Subcutaneous abdominal adipose tissue (tissue), 5 donors: ENCODE results near the gene MED27.

ENCODE experiments used
- H3K27ac ChIP-seq: one replicate; pipeline ENCODE4 v1.7.0; 2013; ENCODE audit warnings: low read depth, mild to moderate bottlenecking, inconsistent platforms, low read length, moderate library complexity
- H3K27me3 ChIP-seq, 5 donors: one replicate each; pipeline ENCODE4 v1.7.0; 2013; ENCODE audit warnings: low read length in 5 of 5, inconsistent platforms in 1 of 5; ENCODE audit not compliant: control insufficient read depth in 5 of 5, insufficient read depth in 4 of 5
- H3K36me3 ChIP-seq, 5 donors: one replicate each; pipeline ENCODE4 v1.7.0; 2013; ENCODE audit warnings: low read length in 5 of 5; ENCODE audit not compliant: control insufficient read depth in 5 of 5, insufficient read depth in 5 of 5
- H3K4me1 ChIP-seq, 5 donors: one replicate each; pipeline ENCODE4 v1.7.0; 2013; ENCODE audit warnings: low read length in 5 of 5, mild to moderate bottlenecking in 3 of 5, moderate library complexity in 1 of 5; ENCODE audit not compliant: control insufficient read depth in 5 of 5, insufficient read depth in 5 of 5
- H3K4me3 ChIP-seq, 5 donors: one replicate each; pipeline ENCODE4 v1.7.0; 2013; ENCODE audit warnings: low read length in 5 of 5, low read depth in 1 of 5
- H3K9ac ChIP-seq, 5 donors: one replicate each; pipeline ENCODE4 v1.7.0; 2013; ENCODE audit warnings: low read length in 5 of 5, mild to moderate bottlenecking in 4 of 5, moderate library complexity in 3 of 5
- H3K9me3 ChIP-seq, 5 donors: one replicate each; pipeline ENCODE4 v1.7.0; 2013; ENCODE audit warnings: low read length in 5 of 5; ENCODE audit not compliant: control insufficient read depth in 5 of 5
- donor health status: healthy.
- donor health status: healthy.
- donor health status: healthy.
- donor health status: healthy.
- donor health status: healthy.

The MED27 gene

GRCh38 chr9:131980267-131981016, 99.2 kb downstream of the MED27 start:
- no peaks in the 10 kb centered on the region for H3K27me3 ChIP-seq
- H3K36me3 ChIP-seq = no peaks in the 10 kb centered on the region
- no peak overlapping the region for H3K27ac ChIP-seq
- no peak overlapping the region for H3K9ac ChIP-seq
- no peak overlapping the region for H3K4me3 ChIP-seq
- H3K9me3 ChIP-seq = no peaks in the 10 kb centered on the region
- H3K4me1 ChIP-seq = peaks cover 0 to 22% (median 10%) of the 10 kb centered on the region in 5 donors

DNA sequence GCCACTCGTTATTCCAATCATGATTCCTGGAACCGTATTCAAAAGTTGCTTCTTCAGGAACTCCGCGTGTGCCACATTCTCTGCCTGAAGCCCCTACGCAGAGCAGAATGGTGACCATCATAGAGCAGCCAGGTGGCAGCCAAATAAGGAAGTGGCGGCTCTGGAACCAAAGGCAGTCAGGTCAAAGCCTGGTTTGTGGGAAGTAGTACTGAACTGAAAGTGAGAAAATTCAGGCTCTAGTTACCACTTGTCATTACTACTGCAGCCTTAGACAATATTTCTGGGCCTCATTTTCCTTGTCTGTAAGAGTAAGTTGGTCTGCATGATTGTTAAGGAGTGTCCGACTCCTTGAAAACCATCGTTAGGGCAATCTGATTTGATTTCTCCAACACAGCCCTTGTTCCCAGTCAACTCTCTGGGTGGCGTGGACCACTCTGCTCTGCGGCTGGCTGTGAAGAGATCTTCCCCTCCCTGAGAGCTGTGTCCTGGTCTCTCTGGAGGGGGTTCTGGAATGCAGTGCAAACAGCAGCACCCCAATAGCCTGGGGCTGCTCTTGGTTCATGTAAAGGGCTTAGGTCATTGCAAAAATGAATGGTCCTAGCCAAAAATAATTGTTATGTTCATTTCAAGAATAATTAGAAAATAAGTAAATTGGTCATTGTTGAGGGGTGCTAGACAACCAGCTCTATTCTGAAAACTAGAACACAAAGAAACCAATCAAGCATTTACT, 102.4 kb downstream of the MED27 start:
- H3K4me1 ChIP-seq = peaks cover 0 to 22% (median 10%) of the 10 kb centered on the region in 5 donors
- no peaks in the 10 kb centered on the region for H3K9me3 ChIP-seq
- no peak overlapping the region for H3K4me3 ChIP-seq
- H3K27me3 ChIP-seq = no peaks in the 10 kb centered on the region
- no peak overlapping the region for H3K9ac ChIP-seq
- no peaks in the 10 kb centered on the region for H3K36me3 ChIP-seq
- no peak overlapping the region for H3K27ac ChIP-seq

DNA sequence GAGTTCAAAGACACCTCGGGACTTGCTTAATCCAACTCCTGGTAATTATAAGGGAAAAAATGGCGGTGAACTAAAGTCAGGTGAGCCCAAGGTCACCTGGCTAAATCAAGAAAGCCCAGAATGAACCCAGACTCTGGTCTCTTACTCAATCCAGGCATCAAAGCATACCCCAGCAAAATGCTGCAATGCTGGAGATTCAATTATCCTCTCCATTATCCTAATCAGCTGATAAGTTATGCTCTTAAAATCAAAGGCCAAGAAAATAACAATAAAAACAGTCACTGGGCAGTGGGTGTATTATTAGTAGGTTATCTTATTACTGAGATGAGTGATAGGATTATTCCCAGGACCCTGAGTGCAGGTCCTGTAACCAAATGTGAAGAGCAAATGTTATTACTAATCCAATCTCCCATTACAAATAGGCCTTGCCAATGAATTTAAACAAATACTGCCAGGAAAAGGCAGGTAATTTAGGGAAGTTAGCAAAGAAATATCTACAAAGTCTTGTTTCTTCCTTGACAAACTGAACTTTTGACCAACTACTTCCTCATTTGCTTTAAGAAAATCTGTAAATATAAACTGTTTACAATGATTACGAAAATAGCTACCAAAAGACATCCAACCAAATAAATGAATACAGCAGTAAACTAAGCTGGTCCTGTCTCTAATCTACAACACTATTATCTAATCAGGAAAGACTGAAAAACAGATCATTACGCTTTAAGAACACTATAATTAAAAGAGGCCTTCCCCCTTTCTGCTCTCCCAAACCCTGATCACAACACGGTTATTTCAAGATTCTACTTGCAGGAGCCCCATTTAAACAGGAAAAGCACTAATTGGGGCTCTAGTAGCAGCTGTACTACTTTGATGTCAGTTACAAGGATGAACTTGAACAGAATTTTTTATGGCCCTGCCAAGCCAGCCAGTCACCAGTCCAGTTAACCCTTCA, 103.2 kb downstream of the MED27 start:
- H3K27ac ChIP-seq = no peak overlapping the region

DNA sequence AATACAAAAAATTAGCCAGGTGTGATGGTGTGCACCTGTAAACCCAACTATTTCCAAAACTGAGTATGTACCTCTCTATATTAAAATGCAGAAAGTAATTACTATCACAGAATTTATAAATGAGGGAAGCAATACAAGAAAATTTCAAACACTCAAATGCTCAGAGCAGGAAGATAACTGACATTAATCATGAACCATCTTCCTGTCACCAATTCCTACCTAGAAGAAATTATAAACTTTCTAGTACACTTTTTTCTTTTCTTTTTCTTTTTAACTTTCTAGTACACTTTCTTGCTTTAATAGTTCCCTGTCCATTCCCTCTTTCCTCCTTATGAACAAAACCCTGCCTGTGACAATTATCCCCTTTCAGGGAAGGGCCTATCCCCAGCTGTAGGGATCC, 106.8 kb downstream of the MED27 start:
- Histone ChIP-seq H3K27me3 (no peaks in the 10 kb centered on the region), H3K27ac (no peak overlapping the region), H3K4me3 (no peak overlapping the region), H3K9me3 (no peaks in the 10 kb centered on the region), H3K36me3 (no peaks in the 10 kb centered on the region), H3K4me1 (peaks cover 0 to 10% (median 0%) of the 10 kb centered on the region in 5 donors), H3K9ac (no peak overlapping the region)

More for the DNA sequence above, 103.2 kb downstream of the MED27 start:
- H3K27me3 ChIP-seq = no peaks in the 10 kb centered on the region
- H3K9ac ChIP-seq = no peak overlapping the region
- H3K36me3 ChIP-seq = no peaks in the 10 kb centered on the region
- H3K4me3 ChIP-seq = no peak overlapping the region
- peaks cover 0 to 16% (median 3%) of the 10 kb centered on the region in 5 donors for H3K4me1 ChIP-seq
- H3K9me3 ChIP-seq = no peaks in the 10 kb centered on the region

- H3K27ac ChIP-seq = no peak overlapping the region
These were observed 108.1 kb downstream of the MED27 start for GRCh38 chr9:131971482-131972074.

DNA sequence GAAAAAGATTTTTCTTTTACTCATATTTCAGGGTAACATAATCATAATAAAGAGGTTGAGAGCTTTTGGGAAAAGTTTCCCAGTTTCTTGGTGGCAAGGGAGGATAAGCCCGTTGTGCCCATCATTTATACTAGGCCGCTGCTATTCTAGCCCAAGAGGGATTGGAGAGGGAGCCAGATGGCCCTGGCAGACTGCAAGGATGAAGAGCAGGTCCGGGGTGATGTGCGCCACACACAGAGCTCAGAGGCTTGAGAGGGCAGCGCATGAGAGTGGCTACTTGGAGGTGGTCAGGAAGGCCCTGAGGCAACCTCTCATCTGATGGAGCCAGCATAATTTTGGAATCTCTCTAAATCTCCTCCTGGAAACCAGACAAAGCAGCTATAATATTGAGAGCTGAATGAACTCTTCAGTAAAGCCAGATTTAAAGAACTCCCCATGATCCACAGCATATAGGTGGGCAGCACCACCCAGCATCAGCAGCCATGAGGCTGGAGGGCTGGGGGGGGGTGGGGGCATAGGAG, 110.1 kb downstream of the MED27 start:
- no peaks in the 10 kb centered on the region for H3K9me3 ChIP-seq
- H3K36me3 ChIP-seq = no peaks in the 10 kb centered on the region
- H3K9ac ChIP-seq = no peak overlapping the region
- peaks cover 0 to 5% (median 0%) of the 10 kb centered on the region in 5 donors for H3K4me1 ChIP-seq
- no peak overlapping the region for H3K27ac ChIP-seq
- no peak overlapping the region for H3K4me3 ChIP-seq
- no peaks in the 10 kb centered on the region for H3K27me3 ChIP-seq

More at GRCh38 chr9:131971482-131972074, 108.1 kb downstream of the MED27 start:
- H3K27me3 ChIP-seq = no peaks in the 10 kb centered on the region
- no peak overlapping the region for H3K4me3 ChIP-seq
- peaks cover 0 to 6% (median 0%) of the 10 kb centered on the region in 5 donors for H3K4me1 ChIP-seq
- no peaks in the 10 kb centered on the region for H3K36me3 ChIP-seq
- no peak overlapping the region for H3K9ac ChIP-seq
- no peaks in the 10 kb centered on the region for H3K9me3 ChIP-seq

DNA sequence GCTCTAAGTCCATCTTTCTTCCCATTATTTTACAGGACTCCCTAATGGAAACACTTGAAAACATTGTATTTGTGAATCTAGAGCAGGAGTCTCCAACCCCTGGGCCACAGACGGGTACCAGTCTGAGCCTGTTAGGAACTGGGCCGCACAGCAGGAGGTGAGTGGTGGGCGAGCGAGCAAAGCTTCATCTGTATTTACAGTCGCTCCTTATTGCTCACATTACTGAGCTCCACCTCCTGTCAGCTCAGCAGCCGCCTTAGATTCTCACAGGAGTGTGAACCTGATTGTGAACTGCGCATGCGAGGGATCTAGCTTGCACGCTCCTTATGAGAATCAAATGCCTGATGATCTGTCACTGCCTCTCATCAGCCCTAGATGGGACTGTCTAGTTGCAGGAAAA, 111.0 kb downstream of the MED27 start:
- H3K36me3 ChIP-seq = peaks cover 0 to 5% (median 0%) of the 10 kb centered on the region in 5 donors
- no peak overlapping the region for H3K27ac ChIP-seq
- H3K4me3 ChIP-seq = no peak overlapping the region
- H3K27me3 ChIP-seq = no peaks in the 10 kb centered on the region
- H3K9me3 ChIP-seq = no peaks in the 10 kb centered on the region
- H3K9ac ChIP-seq = no peak overlapping the region
- H3K4me1 ChIP-seq = peaks cover 0 to 5% (median 0%) of the 10 kb centered on the region in 5 donors

- peaks cover 0 to 9% (median 0%) of the 10 kb centered on the region in 5 donors for H3K4me1 ChIP-seq
- H3K36me3 ChIP-seq = peaks cover 0 to 5% (median 0%) of the 10 kb centered on the region in 5 donors
- H3K27ac ChIP-seq = no peak overlapping the region
- H3K27me3 ChIP-seq = no peaks in the 10 kb centered on the region
- no peaks in the 10 kb centered on the region for H3K9me3 ChIP-seq
- no peak overlapping the region for H3K4me3 ChIP-seq
- H3K9ac ChIP-seq = no peak overlapping the region
These were observed 113.8 kb downstream of the MED27 start for GRCh38 chr9:131965841-131966240.

DNA sequence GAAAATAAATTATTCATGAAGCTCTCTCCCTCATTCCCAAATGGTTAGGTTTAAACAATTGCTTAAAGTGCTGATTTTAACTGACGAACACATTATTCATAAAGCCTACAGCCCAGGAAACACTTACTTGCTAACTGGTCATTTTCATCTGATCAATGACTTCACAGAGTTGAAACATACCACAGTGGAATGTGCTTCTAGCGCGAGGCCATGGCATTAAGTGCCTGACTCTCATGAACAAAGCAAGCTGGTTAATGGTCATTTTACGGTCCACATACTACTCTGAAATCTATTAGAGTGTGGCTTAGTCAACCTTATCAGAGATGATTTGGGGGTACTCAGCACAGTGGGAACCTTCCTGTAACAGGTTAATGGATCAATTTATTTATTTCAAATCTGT, 114.6 kb downstream of the MED27 start:
- H3K27me3 ChIP-seq = no peaks in the 10 kb centered on the region
- H3K4me3 ChIP-seq = no peak overlapping the region
- H3K4me1 ChIP-seq = peaks cover 0 to 9% (median 0%) of the 10 kb centered on the region in 5 donors
- no peak overlapping the region for H3K9ac ChIP-seq
- H3K36me3 ChIP-seq = peaks cover 0 to 5% (median 0%) of the 10 kb centered on the region in 5 donors
- no peak overlapping the region for H3K27ac ChIP-seq
- no peaks in the 10 kb centered on the region for H3K9me3 ChIP-seq
